Vagina (tissue), 2 donors: ENCODE data around the gene RAB21.
"Not testable (repeated sequence)": the region's sequence is repeated elsewhere in the genome, so short reads cannot be mapped to it uniquely, and the experiment has no call there.

Source experiments
- POLR2A ChIP-seq, 2 donors: fragments of 450-650 bp; IDR thresholded peaks; one replicate each; pipeline ENCODE4 v1.6.1; 2017; ENCODE audit warnings: antibody characterized with exemption in 2 of 2, mild to moderate bottlenecking in 2 of 2, moderate library complexity in 2 of 2
- POLR2AphosphoS5 ChIP-seq, 2 donors: sonication (generic); formaldehyde crosslinking; IDR thresholded peaks; one replicate each; pipeline ENCODE4 v1.9.0; 2017; ENCODE audit warnings: antibody characterized with exemption in 2 of 2, mild to moderate bottlenecking in 2 of 2, low read depth in 1 of 2; ENCODE audit not compliant: insufficient read depth in 1 of 2
- TF ChIP-seq, protein P1 (sequence below), 3 experiments: fragments of 450-650 bp in 2 of 3; fragments of 200-600 bp in 1 of 3; sonication (generic) in 1 of 3; IDR thresholded peaks; one replicate each; pipeline ENCODE4 v1.5.1; 2017 to 2019; ENCODE audit warnings: antibody characterized with exemption in 3 of 3, mild to moderate bottlenecking in 2 of 3, moderate library complexity in 2 of 3

DNA sequence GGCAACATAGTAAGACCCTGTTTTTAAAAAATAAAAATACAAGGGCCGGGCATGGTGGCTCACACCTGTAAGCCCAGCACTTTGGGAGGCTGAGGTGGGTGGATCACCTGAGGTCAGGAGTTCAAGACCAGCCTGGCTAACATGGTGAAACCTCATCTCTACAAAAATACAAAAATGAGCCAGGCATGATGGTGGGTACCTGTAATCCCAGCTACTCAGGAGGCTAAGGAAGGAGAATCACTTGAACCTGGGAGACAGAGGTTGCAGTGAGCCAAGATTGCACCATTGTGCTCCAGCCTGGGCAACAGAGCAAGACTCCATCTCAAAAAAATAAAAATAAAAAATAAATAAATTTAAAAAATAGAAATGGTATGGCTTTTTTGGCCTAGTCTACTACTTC, 6.7 kb downstream of the RAB21 start:
- TF ChIP-seq, protein P1, sequence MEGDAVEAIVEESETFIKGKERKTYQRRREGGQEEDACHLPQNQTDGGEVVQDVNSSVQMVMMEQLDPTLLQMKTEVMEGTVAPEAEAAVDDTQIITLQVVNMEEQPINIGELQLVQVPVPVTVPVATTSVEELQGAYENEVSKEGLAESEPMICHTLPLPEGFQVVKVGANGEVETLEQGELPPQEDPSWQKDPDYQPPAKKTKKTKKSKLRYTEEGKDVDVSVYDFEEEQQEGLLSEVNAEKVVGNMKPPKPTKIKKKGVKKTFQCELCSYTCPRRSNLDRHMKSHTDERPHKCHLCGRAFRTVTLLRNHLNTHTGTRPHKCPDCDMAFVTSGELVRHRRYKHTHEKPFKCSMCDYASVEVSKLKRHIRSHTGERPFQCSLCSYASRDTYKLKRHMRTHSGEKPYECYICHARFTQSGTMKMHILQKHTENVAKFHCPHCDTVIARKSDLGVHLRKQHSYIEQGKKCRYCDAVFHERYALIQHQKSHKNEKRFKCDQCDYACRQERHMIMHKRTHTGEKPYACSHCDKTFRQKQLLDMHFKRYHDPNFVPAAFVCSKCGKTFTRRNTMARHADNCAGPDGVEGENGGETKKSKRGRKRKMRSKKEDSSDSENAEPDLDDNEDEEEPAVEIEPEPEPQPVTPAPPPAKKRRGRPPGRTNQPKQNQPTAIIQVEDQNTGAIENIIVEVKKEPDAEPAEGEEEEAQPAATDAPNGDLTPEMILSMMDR (IDR thresholded peaks at IDR 0.05): not testable (repeated sequence)
- TF ChIP-seq POLR2A (IDR thresholded peaks at IDR 0.05); POLR2AphosphoS5 (IDR thresholded peaks at IDR 0.05; ENCODE audit: insufficient read depth in 1 of 2, low read depth in 1 of 2): not testable (repeated sequence)
